ENCODE results near the gene SYT1.
"Not testable (repeated sequence)": the region's sequence is repeated elsewhere in the genome, so short reads cannot be mapped to it uniquely, and the experiment has no call there.

The SYT1 gene

GRCh38 chr12:78864403-78864869 is at the start of gene SYT1:
SYT1 (plus strand) TSS chr12:78864774.
- no peak for DNase-seq (ENCODE audit: low read depth)

DNA sequence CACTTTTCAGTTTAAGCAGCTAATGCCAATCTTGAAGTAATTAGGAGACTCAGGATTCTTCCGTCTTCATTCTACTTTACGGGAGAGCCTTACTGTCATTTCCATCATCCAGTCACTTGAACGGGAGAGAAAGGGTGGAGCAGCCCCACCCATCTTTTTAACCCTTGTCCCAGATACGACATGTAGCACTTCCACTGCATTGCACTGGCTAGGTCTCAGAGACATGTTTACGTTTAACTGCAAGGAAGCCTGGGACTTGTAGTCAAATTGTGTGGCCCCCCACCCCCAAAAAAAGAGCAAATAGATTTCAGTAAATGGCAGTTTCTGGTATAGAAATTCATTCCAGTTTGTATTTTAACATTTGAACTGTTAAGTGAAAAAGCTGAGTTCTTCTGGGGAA is 46.1 kb upstream of the SYT1 start:
- DNase-seq (ENCODE audit: low read depth) = no peak

- DNase-seq (ENCODE audit: low read depth) = no peak
Observed at GRCh38 chr12:78820946-78821345, 43.6 kb upstream of the SYT1 start.

DNA sequence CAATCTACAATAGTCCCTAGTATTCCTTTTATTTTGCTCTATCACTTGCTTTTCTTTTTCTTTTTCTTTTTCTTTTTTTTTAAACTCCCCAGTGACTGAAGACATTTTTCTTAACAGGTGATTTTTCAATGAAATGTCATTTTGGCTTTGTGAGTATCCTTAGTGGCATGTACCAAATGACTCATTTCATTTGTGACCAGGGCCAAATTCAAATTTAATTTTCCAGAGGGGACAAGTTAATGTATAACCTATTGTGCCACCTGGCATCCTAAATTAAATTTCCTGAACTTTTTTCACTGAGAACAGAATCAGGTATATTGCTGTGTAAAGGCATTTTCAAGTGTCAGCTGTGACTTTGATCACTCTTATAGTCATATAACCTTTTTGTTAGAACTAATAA is 39.7 kb upstream of the SYT1 start:
- DNase-seq (ENCODE audit: low read depth) = no peak

GRCh38 chr12:78829690-78830089 is 34.9 kb upstream of the SYT1 start:
- no peak for DNase-seq (ENCODE audit: low read depth)

- DNase-seq (ENCODE audit: low read depth) = no peak
Observed at GRCh38 chr12:78835493-78835892, 29.1 kb upstream of the SYT1 start.

DNA sequence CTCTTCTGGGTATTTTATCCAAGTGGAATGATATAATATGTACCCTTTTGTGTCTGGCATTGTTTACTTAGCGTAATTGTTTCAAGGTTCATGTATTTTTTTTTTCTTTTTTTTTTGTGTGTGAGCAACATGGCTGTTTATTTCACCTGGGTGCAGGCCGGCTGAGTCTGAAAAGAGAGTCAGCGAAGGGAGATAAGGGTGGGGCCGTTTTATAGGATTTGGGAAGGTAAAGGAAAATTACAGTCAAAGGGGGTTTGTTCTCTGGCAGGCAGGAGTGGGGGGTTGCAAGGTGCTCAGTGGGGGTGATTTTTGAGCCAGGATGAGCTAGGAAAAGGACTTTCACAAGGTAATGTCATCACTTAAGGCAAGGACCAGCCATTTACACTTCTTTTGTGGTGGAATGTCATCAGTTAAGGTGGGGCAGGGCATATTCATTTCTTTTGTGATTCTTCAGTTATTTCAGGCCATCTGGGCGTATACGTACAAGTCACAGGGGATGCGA is 24.0 kb upstream of the SYT1 start:
- DNase-seq (ENCODE audit: low read depth) = not testable (repeated sequence)

DNA sequence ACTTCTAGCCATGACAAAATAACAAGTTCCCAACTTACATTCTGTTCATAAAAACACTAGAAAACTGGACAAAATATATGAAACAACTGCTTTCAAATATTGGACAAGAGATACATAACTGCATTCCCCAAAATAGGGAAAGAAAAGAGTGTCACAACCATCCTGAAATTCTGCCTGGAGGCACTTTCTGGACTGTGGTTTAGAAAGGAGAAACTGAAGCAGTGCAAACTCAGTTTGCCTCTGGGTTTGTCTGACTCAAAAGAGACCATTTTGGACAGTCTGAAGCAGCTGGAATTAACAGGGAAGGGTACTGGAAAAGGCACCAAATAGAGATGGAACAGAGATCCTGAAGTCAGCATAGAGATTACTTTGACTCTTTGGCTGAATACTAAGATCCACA is 11.3 kb upstream of the SYT1 start:
- DNase-seq (ENCODE audit: low read depth) = no peak

DNA sequence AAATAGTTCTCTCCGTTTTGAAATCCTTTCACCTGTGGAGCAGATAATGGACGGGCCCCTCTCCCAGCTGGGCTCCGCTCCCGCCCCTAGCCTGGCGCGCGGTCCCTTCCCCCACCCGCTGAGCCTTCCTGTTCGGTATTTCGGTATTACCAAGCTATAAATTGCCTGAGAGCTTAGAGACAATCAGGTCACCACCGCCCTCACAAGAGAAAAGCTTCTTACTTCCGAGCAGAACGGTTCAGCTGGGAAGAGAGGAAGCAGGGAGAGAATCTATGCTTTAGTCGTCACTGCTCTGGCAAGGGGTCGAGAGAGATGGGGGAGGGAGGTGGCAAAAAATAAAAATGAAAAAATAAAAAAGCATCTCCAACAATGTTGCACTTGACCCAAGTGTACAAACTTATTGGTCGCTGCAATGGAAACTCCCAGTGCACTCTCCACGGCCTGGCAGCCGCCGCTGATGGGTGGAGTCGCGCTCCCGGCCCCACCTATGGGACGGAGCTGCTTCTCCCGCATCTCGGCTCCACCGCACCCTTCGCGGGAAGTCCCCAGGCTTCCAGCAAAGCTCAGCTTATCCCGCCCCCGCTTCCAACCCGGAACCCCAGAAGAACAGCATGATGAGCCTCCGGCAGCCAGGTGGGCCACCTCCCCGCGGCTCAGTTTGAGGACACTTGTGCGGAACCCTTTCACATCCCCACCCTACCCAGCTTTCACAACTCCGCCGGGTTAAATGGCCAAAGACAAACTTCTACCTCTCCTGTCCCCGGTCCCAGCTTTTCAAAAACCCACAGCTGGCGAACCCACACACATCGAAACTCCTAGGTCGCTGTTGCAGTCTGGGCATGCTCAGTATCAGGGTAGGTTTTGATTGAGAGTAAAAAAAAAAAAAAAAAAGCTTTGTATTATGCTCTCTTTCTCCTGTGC is 832 bp upstream of the SYT1 start:
- DNase-seq (ENCODE audit: low read depth) = no peak

GRCh38 chr12:78864870-78865463 is 393 bp downstream of the SYT1 start:
- no peak for DNase-seq (ENCODE audit: low read depth)

- no peak for DNase-seq (ENCODE audit: low read depth)
Observed at GRCh38 chr12:78865516-78865915, 942 bp downstream of the SYT1 start.

GRCh38 chr12:78866518-78866917 is 1.9 kb downstream of the SYT1 start:
- no peak for DNase-seq (ENCODE audit: low read depth)

DNA sequence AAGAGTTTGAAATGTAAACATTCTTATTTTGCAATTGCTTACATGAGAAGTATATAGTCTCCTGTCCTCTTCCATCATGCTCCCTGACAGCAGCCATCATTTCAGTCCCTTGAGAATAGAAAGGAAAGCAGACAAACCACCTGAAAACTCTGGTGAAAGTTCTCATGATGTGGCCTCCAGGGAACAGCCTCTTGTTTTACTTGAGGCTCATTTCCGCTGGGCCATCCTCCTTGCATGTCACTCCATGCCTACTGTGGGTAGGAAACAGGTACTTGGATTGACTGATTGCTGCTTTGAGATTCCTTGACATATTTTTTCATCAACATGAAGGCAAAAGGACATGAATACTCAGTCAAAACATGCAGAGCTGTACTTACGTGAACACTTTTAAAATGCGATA is 6.0 kb downstream of the SYT1 start:
- DNase-seq (ENCODE audit: low read depth) = no peak

DNA sequence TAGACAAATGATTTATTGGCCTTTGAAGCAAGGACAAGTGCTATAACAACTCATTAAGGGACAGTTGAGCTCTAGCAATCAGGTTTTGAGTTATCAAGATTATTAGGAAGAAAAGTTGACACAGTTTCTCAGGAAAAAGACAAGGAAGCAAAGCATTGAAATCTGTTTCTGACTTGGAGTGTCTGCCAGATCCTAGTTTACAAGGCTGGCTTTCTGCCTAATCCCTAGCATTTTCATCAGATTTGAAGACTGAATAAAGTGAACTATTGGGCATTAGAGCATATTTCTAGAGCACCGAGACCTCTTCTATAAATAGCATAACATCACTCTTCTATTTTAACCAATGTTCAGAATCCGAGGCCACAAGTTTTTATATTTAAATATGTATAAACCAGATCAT is 7.0 kb downstream of the SYT1 start:
- DNase-seq (ENCODE audit: low read depth) = no peak

DNA sequence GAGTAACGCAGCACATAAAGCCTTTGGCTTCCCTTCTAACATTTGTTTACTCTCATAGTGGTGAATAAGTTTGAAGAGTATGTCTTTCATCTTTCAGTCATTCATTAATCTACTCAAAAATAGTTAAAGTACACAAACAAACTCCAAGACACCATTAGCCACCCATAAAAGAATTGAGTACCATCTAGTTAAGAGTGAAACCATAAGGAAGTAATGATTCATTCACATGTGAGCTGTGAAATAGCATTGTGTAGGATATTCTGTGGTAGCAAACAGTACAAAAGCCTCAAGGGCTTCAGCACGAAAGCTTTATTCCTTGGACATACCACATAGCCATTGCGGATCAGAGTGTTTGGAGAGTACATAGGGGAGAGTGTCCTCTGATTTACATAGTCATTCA is 13.9 kb downstream of the SYT1 start:
- no peak for DNase-seq (ENCODE audit: low read depth)

DNA sequence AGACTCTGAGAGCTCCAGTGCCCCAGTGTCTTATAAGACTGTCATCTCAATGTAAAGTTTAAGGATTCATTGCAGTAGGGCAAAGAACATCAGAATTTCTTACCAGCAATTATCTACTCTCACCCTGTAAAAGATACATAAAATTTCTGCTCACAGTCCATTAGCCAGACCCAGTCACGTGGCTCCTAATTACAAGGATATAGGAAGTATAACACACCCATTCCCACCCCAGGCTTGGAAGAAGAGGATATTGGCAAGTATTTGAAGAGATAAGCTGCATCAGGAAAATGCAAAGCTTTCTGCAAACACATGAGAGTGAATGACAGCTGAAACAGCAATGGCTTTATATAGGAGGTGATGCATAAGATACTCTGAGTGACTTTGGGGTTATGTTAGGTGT is 14.3 kb downstream of the SYT1 start:
- DNase-seq (ENCODE audit: low read depth) = no peak

GRCh38 chr12:78880078-78880477 is 15.5 kb downstream of the SYT1 start:
- DNase-seq (ENCODE audit: low read depth) = no peak

GRCh38 chr12:78881685-78882084 is 17.1 kb downstream of the SYT1 start:
- DNase-seq (ENCODE audit: low read depth) = no peak

DNA sequence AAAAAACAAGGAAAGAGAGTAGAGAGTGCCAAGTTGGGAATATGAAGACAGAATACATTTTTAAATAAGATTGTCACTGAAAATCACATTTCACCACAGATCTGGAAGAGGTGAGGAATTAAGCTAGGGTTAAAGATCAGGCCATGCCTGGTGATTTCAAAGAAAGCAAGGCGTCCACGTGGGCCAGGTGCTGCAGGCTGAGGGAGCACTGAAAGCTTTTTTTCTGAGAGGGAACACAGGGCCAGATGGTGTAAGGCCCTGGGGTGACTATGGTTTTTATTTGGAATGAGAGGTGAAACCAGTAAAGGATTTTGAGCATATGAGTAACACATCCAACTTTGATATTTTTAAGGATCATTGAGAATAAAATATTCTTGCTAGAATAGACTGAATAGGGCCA is 20.9 kb downstream of the SYT1 start:
- no peak for DNase-seq (ENCODE audit: low read depth)

GRCh38 chr12:78886719-78887407 is 22.3 kb downstream of the SYT1 start:
- DNase-seq (ENCODE audit: low read depth) = no peak

- no peak for DNase-seq (ENCODE audit: low read depth)
Observed at GRCh38 chr12:78887444-78887843, 22.9 kb downstream of the SYT1 start.

GRCh38 chr12:78888568-78888967 is 24.0 kb downstream of the SYT1 start:
- no peak for DNase-seq (ENCODE audit: low read depth)
